CD4-positive, alpha-beta T cell treated with Interleukin-2 at 100 ng/mL for 4 hours (primary cell): ENCODE measurements around the gene PACSIN2.
"Not testable (repeated sequence)": the region's sequence is repeated elsewhere in the genome, so short reads cannot be mapped to it uniquely, and the experiment has no call there.

Experiments used
- DNase-seq: peaks from one replicate; pipeline ENCODE4 v3.0.0-alpha.2; 2020; ENCODE audit warnings: low spot score

PACSIN2 gene

DNA sequence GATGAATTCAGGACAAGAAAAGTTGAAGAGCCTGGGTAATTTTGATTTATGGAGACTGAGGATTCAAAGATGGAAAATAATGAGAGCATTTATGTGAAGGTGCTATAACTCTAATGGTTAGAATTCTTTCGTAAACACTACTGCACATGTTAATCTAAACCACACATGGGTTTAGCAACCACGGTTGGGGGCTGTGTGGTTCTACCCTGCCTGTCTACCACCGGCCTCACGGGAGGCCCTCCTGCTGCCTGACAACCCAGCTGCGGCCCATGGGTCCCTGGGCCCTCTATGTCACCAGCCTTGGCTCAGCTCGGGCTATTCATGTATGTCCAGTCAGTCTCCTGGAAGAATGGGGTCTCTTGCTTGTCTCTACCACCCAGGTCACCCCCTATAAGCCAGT, 89.4 kb downstream of the PACSIN2 start:
- DNase-seq = no peak

DNA sequence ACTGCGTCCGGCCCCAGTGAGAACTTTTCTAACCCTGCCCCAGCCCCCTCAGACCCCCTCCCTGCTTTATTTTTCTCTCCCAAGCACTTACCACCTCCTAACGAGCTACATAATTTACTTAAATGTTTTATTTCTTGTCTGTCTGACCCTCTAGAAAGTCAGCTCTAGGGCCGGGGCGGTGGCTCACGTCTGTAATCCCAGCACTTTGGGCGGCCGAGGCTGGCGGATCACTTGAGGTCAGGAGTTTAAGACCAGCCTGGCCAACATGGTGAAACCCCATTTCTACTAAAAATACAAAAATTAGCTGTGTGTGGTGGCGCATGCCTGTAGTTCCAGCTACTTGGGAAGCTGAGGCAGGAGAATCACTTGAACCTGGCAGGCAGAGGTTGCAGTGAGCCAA, 89.9 kb downstream of the PACSIN2 start:
- not testable (repeated sequence) for DNase-seq

DNA sequence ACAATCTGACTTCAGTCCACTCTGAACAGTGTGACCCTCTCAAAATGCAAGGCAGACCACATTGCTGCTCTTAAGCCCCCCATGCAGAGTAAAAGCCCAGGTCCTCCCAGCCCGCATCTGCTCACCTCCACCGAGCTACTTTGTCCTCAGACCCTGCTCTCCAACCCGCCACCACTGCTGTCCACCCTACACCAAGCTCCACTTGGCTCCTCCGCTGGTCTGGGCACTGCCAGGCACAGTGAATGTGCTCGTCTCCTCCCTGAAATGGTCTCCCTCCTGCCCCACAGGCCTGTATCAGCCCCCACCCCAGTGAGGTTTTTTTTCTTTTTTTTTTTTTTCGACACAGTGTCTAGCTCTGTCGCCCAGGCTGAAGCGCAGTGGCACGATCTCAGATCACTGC, 90.5 kb downstream of the PACSIN2 start:
- DNase-seq = no peak

DNA sequence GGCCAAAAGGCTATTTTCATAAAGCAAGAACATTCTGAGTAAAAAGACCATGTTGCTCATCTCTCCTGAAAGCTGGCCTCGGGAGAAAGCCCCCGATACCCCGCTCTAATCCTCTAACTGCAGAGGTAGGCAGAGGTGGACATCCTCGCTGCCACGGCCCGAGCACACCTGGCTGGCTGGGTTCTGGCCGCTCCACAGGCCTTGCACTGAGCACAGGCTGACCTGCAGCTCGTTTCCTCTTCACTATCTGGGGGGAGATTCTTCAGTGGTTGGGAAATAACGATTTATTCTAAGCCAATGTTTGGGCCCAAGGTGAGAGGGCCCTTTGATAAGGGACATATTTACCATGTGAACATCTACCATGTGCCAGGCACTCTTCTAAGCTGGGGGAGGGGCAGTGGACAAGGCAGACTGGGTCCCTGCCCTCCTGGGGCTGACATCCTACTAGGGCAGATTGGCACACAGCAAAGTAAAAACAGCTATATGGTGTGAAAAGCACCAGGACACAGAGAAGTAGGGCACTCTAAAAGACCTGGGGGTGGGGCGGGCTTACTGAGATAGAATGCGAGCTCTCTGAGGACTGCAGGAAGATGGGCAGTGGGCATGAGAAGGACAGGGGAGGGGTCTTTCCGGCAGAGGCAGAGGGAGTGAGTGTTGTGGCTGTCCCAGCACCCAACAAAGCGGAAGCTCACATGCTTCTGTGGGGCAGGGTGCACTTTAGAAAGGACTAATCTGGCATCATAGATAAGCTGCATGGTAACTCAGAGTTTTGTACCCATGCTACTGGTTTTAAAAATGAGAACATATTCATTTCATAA, 92.4 kb downstream of the PACSIN2 start:
- no peak for DNase-seq

DNA sequence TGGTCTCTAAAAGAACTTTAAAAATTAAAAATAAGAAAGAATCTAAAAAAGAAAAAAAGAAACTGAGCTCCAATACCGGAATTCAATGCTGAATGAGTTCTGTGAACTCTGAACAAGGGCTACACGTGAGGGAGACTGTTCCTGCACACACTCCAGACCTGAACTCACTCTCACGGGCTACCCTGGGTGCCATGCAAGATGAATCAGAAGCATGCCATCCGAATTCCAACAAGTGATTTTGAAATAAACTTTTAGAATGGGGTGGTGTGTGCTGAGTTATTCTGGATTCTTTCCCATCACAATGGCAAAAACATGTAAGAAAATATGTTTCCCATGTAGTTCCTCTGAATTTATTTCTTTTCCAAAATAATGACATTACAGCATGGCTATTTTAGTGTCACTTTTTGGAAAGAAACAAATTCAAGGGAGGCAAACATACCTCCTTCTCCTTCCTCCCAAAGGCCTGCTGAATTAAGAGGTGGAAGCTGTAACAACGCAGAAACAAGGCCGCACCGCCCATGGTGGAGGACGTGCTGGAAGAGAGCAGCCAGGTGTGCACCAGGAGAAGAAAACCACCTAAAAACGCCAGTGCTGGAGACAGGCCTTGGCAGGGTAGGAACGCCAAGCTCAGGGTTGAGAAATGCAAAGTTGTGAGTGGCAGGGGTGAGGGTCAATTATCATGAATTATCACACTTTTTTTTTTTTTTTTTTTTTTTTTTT, 94.7 kb downstream of the PACSIN2 start:
- no peak for DNase-seq

DNA sequence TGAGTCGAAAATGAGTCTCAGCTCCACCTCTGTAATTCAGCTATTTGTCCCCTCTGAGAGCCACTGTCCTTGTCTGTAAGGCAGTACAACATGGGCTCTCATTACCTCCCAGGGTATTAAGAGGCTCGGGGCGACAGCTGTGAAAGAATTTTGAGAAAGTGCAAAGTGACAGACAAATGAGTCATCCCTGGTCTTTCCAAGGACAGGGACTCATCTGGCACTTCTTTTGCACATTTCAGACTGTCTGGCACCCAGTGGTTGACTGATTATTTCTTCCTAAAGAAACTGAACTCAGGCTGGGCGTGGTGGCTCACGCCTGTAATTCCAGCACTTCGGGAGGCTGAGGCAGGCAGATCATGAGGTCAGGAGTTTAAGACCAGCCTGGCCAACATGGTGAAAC, 95.8 kb downstream of the PACSIN2 start:
- peak; percentile 26 for DNase-seq

DNA sequence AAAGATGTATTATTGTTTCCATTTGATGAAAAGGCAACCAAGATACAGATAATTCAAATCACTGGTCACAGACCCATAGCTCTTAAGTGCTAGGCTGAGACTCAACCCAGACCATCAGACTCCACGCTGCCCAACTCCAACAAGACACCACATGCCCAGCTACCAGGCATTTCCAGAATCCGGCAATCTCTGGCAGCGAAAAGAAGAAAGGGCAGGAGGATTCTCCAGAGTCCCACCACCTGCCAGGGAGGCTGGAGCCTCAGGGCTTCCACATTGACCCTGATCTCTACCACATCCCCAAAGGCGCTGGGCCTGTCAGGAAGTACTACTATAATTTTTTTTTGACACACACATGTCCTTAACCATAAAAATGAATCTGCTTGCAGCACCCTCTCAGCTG, 96.4 kb downstream of the PACSIN2 start:
- no peak for DNase-seq

DNA sequence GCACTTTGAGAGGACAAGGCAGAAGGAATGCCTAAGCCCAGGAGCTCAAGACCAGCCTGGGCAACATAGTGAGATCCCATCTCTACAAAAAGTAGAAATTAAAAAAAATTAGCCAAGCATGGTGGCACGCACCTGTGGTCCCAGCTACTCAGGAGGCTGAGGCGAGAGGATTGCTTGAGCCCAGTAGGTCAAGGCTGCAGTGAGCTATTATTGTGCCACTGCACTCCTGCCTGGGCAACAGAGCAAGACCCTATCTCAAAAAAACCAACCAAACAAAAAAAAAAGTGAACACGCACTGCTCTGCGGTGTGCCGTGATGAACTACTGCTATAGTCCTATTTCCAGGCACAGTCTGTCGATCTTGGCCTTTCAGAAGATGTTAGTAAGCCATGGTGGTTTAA, 97.6 kb downstream of the PACSIN2 start:
- DNase-seq = not testable (repeated sequence)

DNA sequence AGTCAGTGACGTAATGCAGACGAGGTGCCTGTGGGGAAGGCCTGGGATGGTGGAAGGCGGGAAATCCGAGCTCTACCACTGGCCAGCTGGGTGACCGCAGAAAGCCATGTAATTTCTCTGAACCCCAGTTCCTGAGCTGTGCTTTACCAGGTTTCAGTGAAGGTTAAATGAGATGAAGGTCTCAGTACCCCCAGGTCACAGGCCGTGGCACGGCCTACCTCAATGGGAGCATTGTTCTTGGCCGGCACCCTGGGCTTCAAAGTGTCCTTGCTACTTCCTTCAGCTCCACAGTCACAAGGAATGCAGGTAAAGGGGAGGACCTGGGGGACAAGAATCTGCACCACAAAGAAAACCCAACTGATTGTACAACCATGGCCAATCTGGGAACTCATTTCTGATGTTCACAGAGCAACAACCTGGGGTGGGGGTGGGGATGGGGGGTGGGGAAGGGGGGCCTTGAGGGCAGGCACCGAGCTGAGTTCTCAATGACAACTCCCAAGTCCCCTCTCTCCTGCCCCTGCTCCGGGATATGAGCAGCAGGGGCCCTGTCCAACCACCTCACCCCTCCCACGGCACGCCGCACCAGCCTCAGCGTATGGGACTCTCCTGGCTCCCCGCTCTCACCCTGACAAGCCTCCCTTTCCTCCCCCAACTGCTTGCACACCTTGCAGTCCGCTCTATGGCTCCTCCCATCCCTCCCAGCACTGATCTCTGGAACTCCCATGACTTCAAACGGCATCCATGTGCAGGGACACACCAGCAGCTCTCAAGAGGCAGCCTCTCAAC, 98.8 kb downstream of the PACSIN2 start:
- no peak for DNase-seq

DNA sequence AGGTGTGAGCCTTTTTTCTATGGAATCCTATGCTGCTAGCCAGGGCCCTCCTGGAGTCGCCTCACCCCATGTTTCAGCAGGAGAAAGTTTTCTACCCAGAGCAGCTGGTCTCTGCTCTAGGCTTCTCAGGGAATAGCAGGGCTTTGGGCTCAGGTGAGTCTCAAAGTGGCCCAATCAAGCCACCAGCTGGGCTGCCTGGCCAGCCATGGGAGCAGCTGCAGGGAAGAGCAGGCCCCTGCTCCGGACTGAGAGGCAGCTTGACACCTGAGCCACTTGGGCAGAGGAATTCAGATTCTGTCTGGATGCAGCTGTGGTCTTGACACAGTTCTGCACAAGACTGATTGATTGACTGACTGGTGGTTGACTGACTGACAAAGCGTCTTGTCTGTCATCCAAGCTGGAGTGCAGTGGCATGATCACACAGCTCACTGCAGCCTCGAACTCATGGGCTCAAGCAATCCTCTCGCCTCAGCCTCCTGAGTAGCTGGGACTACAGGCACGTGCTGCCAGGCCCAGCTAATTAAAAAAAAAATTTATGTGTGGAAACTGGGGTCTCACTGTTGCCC, 100.4 kb downstream of the PACSIN2 start:
- DNase-seq = no peak

DNA sequence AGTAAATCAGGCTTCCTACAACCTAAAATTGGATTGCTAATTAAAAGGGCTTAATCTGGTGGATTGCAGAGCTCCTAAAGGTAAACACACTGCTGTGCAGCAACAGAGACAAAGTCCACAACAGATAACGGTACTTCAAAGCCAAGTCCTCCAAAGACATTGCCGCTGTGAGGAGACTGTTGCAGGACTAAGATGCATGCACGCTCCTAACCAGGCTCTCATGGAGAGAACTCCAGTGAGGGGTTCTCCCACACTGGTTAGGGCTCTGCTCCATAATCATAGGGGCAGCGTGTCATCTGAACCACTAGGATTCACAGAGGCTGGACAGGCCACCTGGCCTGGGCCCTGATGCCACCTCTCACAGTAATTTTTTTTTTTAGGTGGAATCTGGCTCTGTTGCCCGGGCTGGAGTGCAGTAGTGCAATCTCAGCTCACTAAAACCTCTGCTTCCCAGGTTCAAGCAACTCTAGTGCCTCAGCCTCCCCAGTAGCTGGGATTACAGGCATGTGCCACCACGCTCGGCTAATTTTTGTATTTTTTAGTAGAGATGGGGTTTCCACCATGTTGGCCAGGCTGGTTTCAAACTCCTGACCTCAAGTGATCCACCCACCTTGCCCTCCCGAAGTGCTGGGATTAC, 101.0 kb downstream of the PACSIN2 start:
- DNase-seq = no peak

DNA sequence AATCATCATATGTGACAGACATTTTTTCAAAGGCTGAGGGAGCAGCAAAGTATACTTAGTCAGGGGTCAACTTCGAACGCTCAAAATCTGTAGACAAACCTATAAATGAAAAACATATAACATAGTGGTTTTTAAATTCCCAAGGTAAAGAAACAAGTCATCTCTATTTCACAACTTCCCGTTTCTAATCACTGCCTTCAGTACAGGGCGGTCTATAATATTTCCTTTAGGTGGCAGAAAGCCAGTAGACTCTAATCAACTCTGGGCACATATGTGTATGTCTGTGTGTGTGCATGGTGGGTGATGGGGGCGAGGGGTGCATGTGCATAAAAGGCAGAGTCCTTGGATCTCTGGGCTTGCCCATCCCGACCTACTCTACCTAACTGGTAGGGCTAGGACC, 102.9 kb downstream of the PACSIN2 start:
- no peak for DNase-seq

DNA sequence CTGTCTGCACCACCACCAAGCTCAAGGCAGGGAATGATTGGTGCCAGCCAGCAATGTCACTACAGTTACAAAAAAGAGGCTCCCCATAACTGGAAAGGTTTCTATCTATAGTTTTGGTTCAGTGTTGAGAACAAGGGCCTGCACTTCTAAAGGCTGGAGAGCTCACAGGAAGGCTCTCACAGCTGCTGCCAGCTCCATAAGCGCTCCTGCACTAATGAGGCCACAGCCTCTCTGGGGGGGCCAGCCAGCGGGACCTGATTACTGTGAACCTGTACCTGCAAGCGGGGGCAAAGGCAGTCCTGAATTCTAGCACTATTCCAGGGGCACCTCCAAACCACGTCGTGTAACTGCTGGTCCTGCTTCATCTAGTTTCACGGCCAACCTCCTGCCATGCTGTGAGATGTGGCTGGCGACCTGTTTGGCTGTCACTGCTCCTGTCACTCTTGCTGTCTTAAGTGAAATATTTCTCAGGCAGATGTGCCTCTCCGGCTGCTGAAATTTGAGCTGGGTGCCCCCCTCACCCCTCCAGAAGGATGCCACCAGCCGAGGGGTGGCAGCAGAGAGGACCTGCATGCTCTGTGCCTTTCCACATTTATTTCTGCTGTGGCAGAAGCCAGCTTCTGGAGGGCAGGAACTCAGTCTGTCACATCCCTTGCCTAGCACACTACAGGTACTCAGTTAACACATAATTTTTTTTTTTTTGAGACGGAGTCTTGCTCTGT, 104.6 kb downstream of the PACSIN2 start:
- no peak for DNase-seq

DNA sequence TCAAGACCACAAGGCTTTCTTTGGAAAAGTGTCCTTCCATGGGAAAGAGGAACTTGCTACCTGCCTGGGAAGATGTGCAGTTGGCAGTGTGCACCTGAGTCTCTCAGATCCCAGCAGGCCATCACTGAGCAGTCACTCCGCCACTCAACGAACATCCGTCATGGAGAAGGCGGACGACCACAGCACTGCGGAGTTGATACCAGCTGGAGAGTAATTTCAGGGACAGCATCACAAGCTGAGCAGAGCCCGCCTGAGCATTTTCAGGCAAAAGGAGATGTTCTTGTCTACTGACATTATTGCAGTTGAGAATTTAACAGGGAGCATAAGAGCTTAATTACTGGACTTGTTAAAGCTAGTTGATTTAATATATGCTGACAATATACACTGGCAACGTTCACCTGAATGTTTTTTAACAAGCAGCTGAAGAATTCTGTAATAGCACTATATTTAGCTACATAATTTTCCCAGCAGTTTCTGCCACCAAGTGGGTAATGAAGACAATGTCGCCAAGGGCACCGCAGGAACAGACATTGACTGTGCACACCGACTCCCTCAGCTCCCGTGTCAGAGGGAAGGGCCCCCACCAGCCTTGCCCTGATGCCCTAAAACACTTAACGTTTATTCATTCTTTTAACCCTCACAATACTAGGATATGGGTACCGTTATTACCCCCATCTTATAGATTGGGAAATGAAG, 105.4 kb downstream of the PACSIN2 start:
- DNase-seq = no peak

DNA sequence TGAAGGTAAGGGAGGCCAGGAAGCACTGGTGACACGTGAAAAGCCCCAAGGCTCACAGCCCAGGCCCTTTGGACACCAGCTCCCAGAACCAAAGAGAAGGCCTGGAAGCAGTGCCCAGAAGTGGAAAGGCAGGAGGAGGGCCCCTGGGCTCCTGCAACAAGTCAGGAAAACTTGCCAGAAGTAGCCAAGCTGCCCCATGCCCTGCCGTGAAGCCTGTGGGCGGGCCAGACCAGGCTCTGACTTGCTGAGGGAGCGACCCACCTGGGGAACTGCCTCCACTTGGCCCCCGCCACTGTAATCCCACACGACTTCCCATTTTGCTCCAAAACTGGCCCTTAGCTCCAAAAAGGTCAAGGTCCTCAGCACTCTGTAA, 106.6 kb downstream of the PACSIN2 start:
- DNase-seq = no peak

DNA sequence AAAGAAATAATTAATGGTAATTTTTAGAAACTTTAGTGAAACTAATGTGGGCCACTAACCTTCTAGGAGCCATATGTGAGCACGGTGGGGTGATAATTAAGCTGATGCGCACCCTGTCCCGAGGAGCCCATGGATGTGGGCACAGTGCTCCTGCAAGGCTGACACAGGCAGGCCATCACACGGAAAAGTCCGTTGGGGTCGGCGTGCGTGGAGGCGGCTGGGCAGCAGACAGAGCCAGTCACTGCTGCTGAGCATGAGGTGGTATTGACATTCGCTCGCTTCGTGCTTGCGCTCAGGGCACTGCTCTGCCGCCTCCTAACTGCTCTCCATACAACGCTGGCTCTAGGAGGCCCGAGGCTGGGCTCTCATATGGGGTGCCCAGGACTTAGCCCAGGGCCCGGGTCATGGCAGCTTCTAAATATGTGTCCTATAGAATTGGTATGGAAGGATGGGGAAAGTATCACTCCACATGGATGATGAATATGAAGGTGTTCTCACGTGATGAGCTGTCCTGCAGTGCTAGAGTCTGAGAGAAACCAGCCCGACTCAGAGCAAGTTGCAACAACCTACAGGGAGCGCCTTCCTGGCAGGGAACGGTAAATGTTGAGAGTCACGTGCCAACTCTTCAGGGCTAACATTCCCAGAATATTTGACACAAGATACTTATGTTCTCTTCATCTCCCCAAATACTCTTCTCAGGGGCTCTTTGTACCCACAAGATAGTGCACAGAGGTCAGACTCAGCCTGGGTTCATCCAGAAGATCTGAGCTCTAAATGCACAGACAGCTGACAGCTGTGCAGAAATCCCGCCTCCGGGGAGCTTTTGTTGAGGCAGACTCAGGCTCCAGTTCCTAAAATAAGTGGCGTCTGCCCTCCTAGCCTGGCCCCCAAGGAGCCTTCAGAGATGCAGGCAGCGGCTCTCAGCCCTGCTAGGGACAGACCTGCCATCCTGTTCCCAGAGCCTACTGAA, 107.3 kb downstream of the PACSIN2 start:
- DNase-seq = no peak

DNA sequence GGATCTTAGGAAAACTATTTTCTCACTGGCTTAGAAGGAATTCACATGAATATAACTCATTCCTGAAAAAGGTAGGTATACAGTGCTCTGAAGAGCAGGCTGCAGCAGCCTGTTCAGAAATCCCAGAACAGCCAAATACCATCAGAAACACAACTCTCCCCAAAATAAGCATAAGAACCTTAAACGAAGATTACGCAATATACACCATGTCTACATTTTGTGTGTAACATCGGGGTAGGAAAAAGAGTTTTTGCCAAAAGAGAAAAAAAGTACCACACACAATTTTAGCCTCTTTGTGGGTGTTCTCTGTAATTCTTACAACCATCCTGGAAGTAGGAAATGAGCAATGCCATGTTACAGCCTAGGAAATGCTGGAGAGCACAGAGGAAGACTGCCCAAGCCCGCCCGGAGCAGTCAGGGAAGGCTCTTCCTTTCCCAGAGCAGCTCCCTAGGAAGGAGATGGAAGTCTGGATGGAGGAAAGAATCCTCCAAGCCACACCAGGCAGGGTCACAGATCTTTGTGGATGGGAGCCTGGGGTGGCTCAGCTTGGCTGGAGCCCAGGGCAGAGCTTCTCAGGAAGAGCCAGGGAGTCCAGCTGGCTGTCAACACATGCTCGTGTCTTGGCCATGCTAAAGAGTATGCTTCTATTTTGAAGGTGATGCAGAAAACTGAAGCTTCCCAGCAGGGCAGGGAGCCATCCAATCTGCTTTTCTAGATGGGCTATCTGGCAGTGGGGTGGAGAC, 108.2 kb downstream of the PACSIN2 start:
- no peak for DNase-seq

DNA sequence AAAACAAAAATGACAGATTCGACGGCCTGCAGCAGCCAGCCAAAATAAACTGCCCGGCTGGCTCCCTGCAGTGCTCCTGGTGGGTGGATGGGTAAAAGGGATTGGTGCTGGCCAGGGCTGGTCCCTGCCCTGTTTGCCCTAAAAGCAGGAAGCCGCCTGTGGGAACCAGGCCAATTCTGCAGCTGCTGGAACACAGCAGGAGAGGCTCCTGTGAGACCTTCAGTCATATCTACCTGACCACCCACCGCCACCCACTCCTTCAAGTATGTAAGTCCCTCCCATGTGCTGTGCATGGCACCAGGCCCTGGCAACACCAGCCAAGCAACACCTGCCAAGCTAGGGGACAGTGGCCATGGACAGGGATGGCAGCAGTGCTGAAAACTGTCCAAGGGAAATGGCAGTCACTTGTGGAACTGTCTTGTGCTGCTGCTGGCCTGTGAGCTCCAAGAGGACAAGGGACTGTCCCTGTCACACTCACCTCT, 109.2 kb downstream of the PACSIN2 start:
- no peak for DNase-seq

DNA sequence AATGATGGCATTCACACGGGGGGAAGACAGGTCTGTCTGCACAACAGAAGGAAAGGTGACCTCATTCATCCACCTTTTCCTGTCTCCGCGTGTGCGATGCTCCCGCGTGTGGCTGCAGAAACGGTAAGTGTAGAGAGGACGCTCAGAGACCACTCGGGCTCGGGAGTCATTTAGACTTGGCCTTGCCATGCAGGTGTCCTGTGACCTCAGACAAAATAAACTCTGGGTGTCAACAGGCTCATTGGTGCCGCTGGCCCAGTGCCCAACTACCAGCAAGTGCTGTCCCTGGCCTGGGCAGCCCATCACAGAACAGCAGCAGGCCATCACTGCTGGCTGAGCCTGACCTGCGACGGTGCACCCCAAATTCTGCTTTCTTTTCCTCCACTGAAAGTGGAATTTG, 109.7 kb downstream of the PACSIN2 start:
- DNase-seq = no peak
